DMS153 treated with DMSO at 0.1 percent for 48 hours (cell line): ENCODE data around the gene WDR33.
A peak's percentile ranks its signal among the peaks of the same experiment; 100 is the strongest.

ENCODE experiments used
- DNase-seq: peaks from one replicate; lab custom pipeline; 2025; ENCODE audit not compliant: unreplicated experiment; lab: John Stamatoyannopoulos, UW

Gene WDR33

GRCh38 chr2:127721978-127722355 is 89.0 kb downstream of the WDR33 start:
- no peak for DNase-seq

GRCh38 chr2:127721311-127721977 is 89.5 kb downstream of the WDR33 start:
- no peak for DNase-seq

GRCh38 chr2:127719301-127720218 is 91.4 kb downstream of the WDR33 start:
- no peak for DNase-seq

GRCh38 chr2:127718271-127718670 is 92.7 kb downstream of the WDR33 start:
- no peak for DNase-seq

- no peak for DNase-seq
These were observed 95.1 kb downstream of the WDR33 start for GRCh38 chr2:127715778-127716449.

GRCh38 chr2:127713562-127713961 is 97.4 kb downstream of the WDR33 start:
- DNase-seq = no peak

- no peak for DNase-seq
These were observed 98.0 kb downstream of the WDR33 start for GRCh38 chr2:127712999-127713398.

GRCh38 chr2:127709336-127709735 is 101.6 kb downstream of the WDR33 start:
- no peak for DNase-seq

- DNase-seq = no peak
These were observed 102.9 kb downstream of the WDR33 start for GRCh38 chr2:127707890-127708648.

- DNase-seq = no peak
These were observed 104.6 kb downstream of the WDR33 start for GRCh38 chr2:127706215-127706990.

GRCh38 chr2:127705391-127706065 is 105.4 kb downstream of the WDR33 start:
- no peak for DNase-seq

GRCh38 chr2:127704641-127705390 is 106.2 kb downstream of the WDR33 start:
- DNase-seq = no peak

- DNase-seq = no peak
These were observed 107.7 kb downstream of the WDR33 start for GRCh38 chr2:127703282-127703681.

- DNase-seq = no peak
These were observed 108.5 kb downstream of the WDR33 start for GRCh38 chr2:127702395-127703009.

GRCh38 chr2:127701651-127702394 is 109.1 kb downstream of the WDR33 start:
- peak; percentile 31 for DNase-seq

- peak; percentile 87 for DNase-seq
These were observed 109.7 kb downstream of the WDR33 start, which contains the start of gene SFT2D3 for GRCh38 chr2:127701193-127701650. Gene SFT2D3 (plus strand): TSS chr2:127701497. CDS start chr2:127701529, 32 bp downstream.

- peak; percentile 40 for DNase-seq
These were observed 110.3 kb downstream of the WDR33 start for GRCh38 chr2:127700527-127701192.
